GOT3 (cell line): ENCODE measurements around the gene UNC93A.
"Not testable (repeated sequence)": the region's sequence is repeated elsewhere in the genome, so short reads cannot be mapped to it uniquely, and the experiment has no call there.

Source experiments
- DNase-seq: peaks from one replicate; lab custom pipeline; 2025; ENCODE audit warnings: mixed read lengths; lab: John Stamatoyannopoulos, UW

The UNC93A gene

GRCh38 chr6:167270499-167271311 lies 20.4 kb upstream of the UNC93A start:
- no peak for DNase-seq

GRCh38 chr6:167272151-167272550 lies 19.0 kb upstream of the UNC93A start:
- DNase-seq = no peak

- DNase-seq = no peak
These were observed 18.3 kb upstream of the UNC93A start for GRCh38 chr6:167272696-167273379.

GRCh38 chr6:167274270-167274669 lies 16.8 kb upstream of the UNC93A start:
- no peak for DNase-seq

GRCh38 chr6:167275001-167275400 lies 16.1 kb upstream of the UNC93A start:
- no peak for DNase-seq

DNA sequence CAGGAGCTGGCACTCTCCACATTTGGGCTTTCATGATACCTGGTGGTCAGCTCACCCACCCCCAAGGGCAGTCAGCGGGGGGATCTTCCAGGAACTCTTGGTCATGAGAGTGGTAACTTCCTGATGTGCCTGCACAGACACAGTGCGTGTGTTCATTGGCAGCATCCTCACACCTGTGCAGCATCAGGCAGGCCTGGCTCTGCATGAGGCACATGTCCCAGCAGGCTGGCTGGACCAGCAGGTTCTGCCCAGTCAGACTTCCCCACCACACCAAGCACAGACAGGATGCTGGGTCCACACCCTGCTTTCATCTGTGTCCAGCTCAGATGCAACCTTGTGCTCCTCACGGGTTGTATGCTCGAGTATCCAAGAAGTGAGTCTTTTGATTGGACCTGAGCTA lies 15.7 kb upstream of the UNC93A start:
- no peak for DNase-seq

DNA sequence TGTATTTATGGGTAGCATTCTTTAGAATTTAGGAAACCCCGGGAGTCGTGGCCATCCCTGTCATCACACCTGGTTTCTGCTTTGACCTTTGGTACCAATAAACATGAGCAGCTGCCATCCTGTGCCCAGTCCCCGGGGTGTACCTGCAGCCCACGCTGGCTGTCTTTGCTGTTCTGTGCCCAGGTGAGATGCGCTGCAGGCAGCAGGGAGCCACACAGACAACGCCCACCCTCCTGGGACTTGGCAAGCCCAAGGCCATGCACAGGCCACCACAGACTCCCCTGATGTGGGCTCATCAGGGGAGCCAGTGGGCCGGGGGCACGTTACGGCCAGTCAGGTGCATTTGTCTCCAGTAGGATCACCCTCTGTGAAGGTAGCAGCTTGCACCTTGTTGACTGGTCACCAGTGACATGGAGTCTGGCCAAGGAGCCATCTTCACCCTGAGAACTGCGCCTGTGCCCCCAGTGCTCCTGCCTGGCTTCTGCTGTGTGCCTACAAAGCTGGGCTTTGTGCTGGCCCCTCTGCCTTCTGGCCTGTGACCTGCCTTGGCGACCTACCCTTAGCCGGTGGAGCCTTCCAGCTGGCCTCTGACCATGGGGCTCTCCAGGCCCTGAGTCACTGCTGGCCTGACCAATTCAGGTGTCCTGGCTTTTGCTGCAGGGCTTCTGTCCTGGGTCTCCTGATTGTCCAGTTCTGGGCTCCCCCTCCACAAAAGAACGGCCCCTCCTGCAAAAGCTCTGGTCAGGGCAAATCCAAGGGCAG lies 14.2 kb upstream of the UNC93A start:
- no peak for DNase-seq

DNA sequence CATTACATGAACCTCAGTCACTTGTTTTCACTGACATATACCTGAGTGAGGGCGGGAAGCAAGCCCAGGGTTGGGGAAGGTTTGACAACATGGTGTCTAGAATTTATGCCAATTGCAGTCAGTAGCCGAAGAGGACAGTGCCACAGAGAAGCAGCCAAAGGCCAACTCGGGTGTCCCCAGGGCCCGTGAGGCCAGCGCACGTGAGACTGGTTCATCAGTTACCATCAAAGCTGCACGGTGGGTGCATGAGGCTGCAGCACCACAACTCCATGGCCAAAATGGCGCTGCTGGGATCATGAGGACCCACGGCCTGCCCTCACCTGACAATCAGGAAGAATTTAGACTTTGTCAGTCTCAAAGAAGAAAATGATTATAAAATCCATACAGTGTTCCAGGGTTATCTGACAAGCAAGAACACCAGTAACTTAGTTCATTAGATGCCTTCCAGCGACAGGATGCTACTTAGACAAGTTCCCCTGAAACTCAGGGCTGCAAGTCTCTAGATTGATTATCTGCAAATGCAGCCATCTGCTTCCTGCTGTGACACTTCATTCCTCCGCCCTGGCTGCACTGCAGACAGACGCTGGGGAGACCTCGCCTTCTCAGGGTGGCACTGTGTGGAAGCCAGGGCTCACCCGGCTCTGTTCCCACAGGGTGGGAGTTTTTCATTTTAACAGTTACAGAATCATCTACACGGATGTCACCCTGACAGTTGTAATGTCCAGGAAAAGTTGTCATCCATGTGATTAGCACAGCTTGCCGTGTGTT lies 12.8 kb upstream of the UNC93A start:
- not testable (repeated sequence) for DNase-seq

- DNase-seq = no peak
These were observed 11.2 kb upstream of the UNC93A start for GRCh38 chr6:167279766-167280446.

DNA sequence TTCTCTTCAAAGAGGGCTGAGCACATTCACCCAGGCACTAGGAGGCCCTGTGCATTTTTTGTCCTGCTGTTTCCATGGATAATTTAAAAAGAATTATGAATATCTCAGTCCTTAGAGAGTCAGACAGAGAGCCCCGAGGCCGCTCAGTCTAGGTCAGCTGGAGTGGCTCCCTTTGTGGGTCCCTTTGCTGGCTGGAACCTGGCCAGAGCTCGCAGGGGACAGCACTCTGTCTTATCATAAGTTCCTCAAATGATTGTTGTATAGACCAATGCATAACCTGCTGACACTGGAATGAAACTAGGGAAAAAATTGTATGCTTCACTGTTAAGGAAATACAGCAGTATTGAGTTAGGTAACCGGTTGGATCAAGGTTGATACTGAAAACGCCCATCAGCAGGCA lies 10.6 kb upstream of the UNC93A start:
- DNase-seq = not testable (repeated sequence)

DNA sequence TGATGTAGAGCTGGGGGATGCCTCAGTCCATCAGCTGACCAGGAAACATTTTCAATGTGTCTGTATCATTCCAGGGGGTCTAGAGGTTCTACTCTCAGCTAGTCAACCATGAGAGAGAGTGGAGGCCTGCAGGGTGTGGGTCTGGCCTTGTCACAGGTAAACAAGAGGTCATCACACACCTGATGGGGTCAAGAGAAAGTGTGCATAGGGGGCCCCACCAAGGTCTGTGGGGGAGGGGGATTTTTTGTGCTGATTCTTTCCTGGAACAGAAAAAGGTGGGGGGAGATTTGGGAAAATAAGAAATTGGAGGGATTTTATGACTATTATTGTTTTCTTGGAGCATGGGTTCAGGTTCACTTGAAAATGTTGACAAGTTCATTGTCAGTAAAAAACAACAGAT lies 8.9 kb upstream of the UNC93A start:
- DNase-seq = no peak

- DNase-seq = not testable (repeated sequence)
These were observed 6.5 kb upstream of the UNC93A start for GRCh38 chr6:167284565-167284964.

GRCh38 chr6:167285077-167285770 lies 5.9 kb upstream of the UNC93A start:
- no peak for DNase-seq

DNA sequence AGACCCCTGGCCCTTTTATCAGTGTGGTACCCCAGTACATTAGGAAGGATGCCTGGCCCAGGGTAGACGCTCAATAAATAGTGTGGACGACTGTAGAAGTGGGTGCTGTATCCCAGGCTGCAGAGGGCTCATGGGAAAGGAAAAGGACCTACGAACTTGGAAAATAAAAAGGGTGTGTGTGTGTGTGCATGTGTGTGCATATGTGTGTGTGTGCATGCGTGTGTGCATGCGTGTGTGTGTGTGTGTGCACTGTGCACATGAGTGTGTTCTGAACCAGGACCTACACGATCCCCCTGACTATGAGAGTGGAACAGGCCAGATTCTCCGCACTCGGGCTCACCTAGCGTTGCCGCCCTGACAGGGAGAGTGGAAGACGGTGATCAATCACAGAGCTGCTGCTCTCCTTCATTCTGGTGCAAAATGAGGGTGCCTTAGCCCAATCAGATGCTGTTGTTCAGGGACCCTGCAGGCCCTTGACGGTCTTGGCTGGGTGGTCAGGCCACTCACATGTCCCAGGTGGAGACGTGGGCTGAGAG lies 3.5 kb upstream of the UNC93A start:
- no peak for DNase-seq

DNA sequence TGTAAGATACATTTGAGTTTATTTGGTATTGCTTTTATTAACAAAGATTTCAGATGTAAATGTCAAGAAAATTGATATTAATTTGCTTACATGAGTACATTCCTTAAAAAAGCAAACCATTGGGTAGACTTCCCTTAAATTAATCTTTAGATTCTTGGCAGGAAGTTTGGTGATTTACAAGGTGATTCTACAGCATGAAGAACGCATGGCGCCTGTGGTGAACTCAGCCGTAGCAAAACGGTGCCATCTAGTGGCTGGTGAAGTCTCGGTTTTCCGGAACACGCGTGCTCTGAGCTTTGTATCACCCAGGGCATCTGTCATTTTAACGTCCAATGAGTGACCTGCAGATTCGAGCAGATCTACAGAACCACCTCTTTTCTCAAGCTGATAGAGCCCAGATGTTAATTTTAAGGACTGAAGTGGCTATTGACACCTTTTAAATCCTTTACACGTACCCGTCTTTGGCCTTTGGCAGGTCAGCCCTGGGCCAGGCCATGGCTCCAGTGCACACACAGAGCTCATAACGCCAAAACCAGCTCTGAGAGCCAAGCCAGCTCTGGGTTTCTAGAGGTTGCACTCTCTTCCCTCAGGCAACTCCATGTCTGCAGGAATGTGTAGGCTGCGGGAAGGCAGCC lies 2.4 kb upstream of the UNC93A start:
- not testable (repeated sequence) for DNase-seq

GRCh38 chr6:167289291-167289690 lies 1.8 kb upstream of the UNC93A start:
- DNase-seq = not testable (repeated sequence)

DNA sequence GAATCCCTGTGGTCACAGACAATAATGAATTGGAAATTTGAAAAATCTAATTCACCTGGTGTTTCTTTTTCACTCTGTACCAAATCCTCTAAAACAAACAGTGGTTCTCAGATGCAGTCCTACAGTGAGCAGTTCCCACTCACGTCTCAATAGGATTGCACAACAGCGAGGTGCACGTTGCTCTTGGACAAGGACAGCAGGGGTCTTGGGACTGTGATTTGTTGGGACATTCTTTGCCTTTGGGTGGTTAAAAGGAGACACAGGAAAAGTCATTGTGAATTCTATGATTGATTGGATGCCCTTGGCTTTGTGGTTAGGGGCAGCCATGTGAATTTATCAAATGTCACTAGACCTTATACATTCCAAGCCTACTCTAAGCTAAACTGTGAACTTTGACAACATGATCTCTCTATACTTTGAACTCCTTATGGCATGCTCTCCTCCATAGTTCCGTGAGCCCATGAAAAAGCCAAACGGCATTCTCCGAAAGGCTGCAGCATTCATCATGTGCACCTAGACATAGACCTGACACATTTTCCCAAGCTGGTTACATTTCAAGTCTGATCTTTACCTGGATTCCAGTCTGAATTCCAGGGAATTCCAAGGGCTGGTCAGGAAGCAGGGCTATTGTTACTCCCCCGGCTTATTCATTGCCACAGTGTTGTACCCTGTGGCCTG lies 647 bp downstream of the UNC93A start:
- no peak for DNase-seq

GRCh38 chr6:167292301-167293087 lies 1.4 kb downstream of the UNC93A start:
- no peak for DNase-seq
